ENCODE data around the gene WFDC6.
A peak's percentile ranks its signal among the peaks of the same experiment; 100 is the strongest.
"Not testable (repeated sequence)": the region's sequence is repeated elsewhere in the genome, so short reads cannot be mapped to it uniquely, and the experiment has no call there.

WFDC6 gene

GRCh38 chr20:45539382-45539781 lies at the start of gene WFDC6:
Gene WFDC6, minus strand, starts transcription at chr20:45539482. Its CDS starts 75 bp downstream, at chr20:45539407.
- DNase-seq: no peak

- DNase-seq: no peak
Measured at GRCh38 chr20:45588800-45589199, 49.5 kb upstream of the WFDC6 start.

GRCh38 chr20:45585986-45586385 lies 46.7 kb upstream of the WFDC6 start:
- not testable (repeated sequence) for DNase-seq

GRCh38 chr20:45584294-45584693 lies 45.0 kb upstream of the WFDC6 start:
- DNase-seq: not testable (repeated sequence)

GRCh38 chr20:45583502-45583901 lies 44.2 kb upstream of the WFDC6 start:
- DNase-seq: no peak

GRCh38 chr20:45581702-45582101 lies 42.4 kb upstream of the WFDC6 start:
- DNase-seq: no peak

- DNase-seq: no peak
Measured at GRCh38 chr20:45579184-45579583, 39.9 kb upstream of the WFDC6 start, which contains the start of gene WFDC8. Gene WFDC8, minus strand, starts transcription at chr20:45579284. Its CDS starts 37 bp downstream, at chr20:45579247.

GRCh38 chr20:45578231-45578630 lies 38.9 kb upstream of the WFDC6 start:
- no peak for DNase-seq

- DNase-seq: no peak
Measured at GRCh38 chr20:45576995-45577394, 37.7 kb upstream of the WFDC6 start.

- DNase-seq: no peak
Measured at GRCh38 chr20:45575931-45576330, 36.6 kb upstream of the WFDC6 start.

GRCh38 chr20:45569650-45570049 lies 30.4 kb upstream of the WFDC6 start:
- not testable (repeated sequence) for DNase-seq

GRCh38 chr20:45564760-45565276 lies 25.5 kb upstream of the WFDC6 start:
- DNase-seq: no peak

GRCh38 chr20:45555198-45555597 lies 15.9 kb upstream of the WFDC6 start:
- no peak for DNase-seq

- DNase-seq: no peak
Measured at GRCh38 chr20:45552456-45552855, 13.2 kb upstream of the WFDC6 start.

GRCh38 chr20:45550765-45551164 lies 11.5 kb upstream of the WFDC6 start:
- DNase-seq: no peak

- DNase-seq: no peak
Measured at GRCh38 chr20:45548410-45548809, 9.1 kb upstream of the WFDC6 start.

- no peak for DNase-seq
Measured at GRCh38 chr20:45547206-45547770, 8.0 kb upstream of the WFDC6 start, which contains the start of gene EPPIN. Gene EPPIN, minus strand, starts transcription at chr20:45547401. Its CDS starts 44 bp downstream, at chr20:45547357.

GRCh38 chr20:45545754-45546453 lies 6.6 kb upstream of the WFDC6 start:
- DNase-seq: peak in 1 of 2 experiments; percentile 7

GRCh38 chr20:45545351-45545750 lies 6.1 kb upstream of the WFDC6 start:
- no peak for DNase-seq

GRCh38 chr20:45538209-45538799 lies 978 bp downstream of the WFDC6 start:
- no peak for DNase-seq

GRCh38 chr20:45527294-45527693 lies 12.0 kb downstream of the WFDC6 start:
- no peak for DNase-seq

- DNase-seq: no peak
Measured at GRCh38 chr20:45523821-45524220, 15.5 kb downstream of the WFDC6 start.

GRCh38 chr20:45518282-45518681 lies 21.0 kb downstream of the WFDC6 start:
- no peak for DNase-seq

Measured in AML-193 (cell line).